ENCODE data around the gene USP1. TPM values are rescaled to one million over a fixed set of nuclear protein-coding genes. Genes with fewer than 3 reads are reported as not detected.

The USP1 gene
- total and polyA plus RNA-seq, 12 donors, result 5.6 to 16.4 (median 13.7) TPM

DNA sequence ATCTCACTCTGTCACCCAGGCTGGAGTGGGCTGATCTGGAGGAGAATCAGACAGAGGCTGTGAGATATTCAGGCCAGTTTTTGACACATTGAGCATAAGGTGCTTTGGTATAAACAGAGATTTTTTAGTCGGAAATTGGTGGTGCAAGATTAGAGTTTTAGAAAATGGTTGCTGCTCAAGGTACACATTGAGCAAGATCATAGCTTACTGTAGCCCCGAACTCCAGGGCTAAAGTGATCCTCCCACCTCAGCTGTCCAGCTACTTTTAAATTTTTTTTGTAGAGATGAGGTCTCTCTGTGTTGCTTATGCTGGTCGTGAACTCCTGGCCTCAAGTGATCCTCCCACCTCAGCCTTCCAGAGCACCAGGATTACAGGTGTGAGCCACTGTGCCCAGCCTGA is 43.9 kb upstream of the USP1 start:
- H3K4me3 ChIP-seq, result no peak overlapping the region
- no peaks in the 10 kb centered on the region for H3K4me1 ChIP-seq
- intact Hi-C loops (cut with DNase I), result no loop called here
- ATAC-seq (no peak), DNase-seq (no peak)
- no peak for TF ChIP-seq CTCF (IDR thresholded peaks at IDR 0.05)
- WGBS, 2 donors, result 94 to 96% methylated on average over 3 of the region's 3 CpGs
- H3K36me3 ChIP-seq, result no peaks in the 10 kb centered on the region
- H3K9me3 ChIP-seq, result no peaks in the 10 kb centered on the region
- peaks cover 0 to 13% (median 0%) of the 10 kb centered on the region in 7 donors for H3K27me3 ChIP-seq
- H3K27ac ChIP-seq, result no peak overlapping the region

- H3K27me3 ChIP-seq, result peaks cover 0 to 6% (median 0%) of the 10 kb centered on the region in 7 donors
- H3K27ac ChIP-seq, result no peak overlapping the region
- intact Hi-C loops (cut with DNase I), result no loop called here
- no peak overlapping the region for H3K4me3 ChIP-seq
- DNase-seq (no peak), ATAC-seq (no peak)
- H3K36me3 ChIP-seq, result no peaks in the 10 kb centered on the region
- no peak for TF ChIP-seq CTCF (IDR thresholded peaks at IDR 0.05)
- H3K9me3 ChIP-seq, result no peaks in the 10 kb centered on the region
- 82% methylated on average over 8 of the region's 8 CpGs for WGBS, 2 donors
- no peaks in the 10 kb centered on the region for H3K4me1 ChIP-seq
Measured at GRCh38 chr1:62394646-62395045, 42.2 kb upstream of the USP1 start.

DNA sequence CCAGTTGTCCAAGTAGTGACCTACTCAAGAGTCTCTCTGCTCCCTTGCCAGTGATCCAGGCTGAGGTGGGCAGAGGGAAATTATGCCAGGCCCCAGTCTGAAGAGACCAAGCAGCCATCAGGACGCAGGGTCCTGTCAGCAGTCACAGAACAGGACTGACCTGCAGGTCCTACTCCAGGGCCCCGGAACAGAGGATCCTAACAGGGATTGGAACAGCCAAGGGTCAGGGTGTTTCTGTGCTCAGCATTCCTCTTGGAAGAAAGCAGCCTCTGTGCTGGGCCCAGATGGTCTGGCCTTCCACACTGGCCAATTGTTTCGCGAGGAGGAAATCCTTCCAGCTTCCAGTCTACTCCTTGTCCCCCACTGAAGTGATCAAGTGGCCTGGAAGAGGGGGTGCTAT is 41.6 kb upstream of the USP1 start:
- TF ChIP-seq CTCF (IDR thresholded peaks at IDR 0.05), result no peak
- Histone ChIP-seq H3K9me3 (no peaks in the 10 kb centered on the region), H3K4me3 (no peak overlapping the region), H3K36me3 (no peaks in the 10 kb centered on the region), H3K4me1 (no peaks in the 10 kb centered on the region), H3K27ac (no peak overlapping the region), H3K27me3 (peaks cover 0 to 6% (median 0%) of the 10 kb centered on the region in 7 donors)
- ATAC-seq (no peak), DNase-seq (no peak)
- 80 to 84% methylated on average over 4 of the region's 4 CpGs for WGBS, 2 donors
- intact Hi-C loops (cut with DNase I), result no loop called here

- no peak for DNase-seq
- WGBS, 2 donors, result 68% methylated on average over 6 of the region's 6 CpGs
- H3K9me3 ChIP-seq, result no peaks in the 10 kb centered on the region
- H3K4me1 ChIP-seq, result no peaks in the 10 kb centered on the region
- H3K4me3 ChIP-seq, result no peak overlapping the region
- no peak for TF ChIP-seq CTCF (IDR thresholded peaks at IDR 0.05)
- no peak for ATAC-seq
- no peak overlapping the region for H3K27ac ChIP-seq
- H3K36me3 ChIP-seq, result no peaks in the 10 kb centered on the region
- intact Hi-C loops (cut with DNase I), result no loop called here
- H3K27me3 ChIP-seq, result peaks cover 0 to 6% (median 0%) of the 10 kb centered on the region in 7 donors
Measured at GRCh38 chr1:62396871-62397270, 40.0 kb upstream of the USP1 start.

All from heart right ventricle (tissue), 16 donors.